Stomach (tissue), 9 donors: ENCODE results near the gene C3orf70. TPM values are rescaled to one million over a fixed set of nuclear protein-coding genes. Genes with fewer than 3 reads are reported as not detected.

Experiments used
- DNase-seq, 2 donors: peaks; one replicate each; pipeline versions ENCODE4 v3.0.0 to v3.0.0-alpha.2; 2013 to 2019
- H3K27ac ChIP-seq, 5 donors: fragments of 200-600 bp in 4 of 5; sonication (generic) in 4 of 5; one replicate each; pipeline ENCODE4 v1.5.1; 2013 to 2019; ENCODE audit warnings: mild to moderate bottlenecking in 1 of 5, moderate library complexity in 1 of 5
- H3K27me3 ChIP-seq, 3 donors: fragments of 200-600 bp; sonication (generic); one replicate each; pipeline ENCODE4 v1.5.1; 2017 to 2019; ENCODE audit warnings: mixed run types in 1 of 3
- H3K36me3 ChIP-seq, 4 donors: fragments of 200-600 bp; sonication (generic); 1 replicate in 3 of 4; 2 replicates in 1 of 4; pipeline ENCODE4 v1.5.1; 2016 to 2019
- H3K4me1 ChIP-seq, 4 donors: fragments of 200-600 bp; sonication (generic); one replicate each; pipeline ENCODE4 v1.5.1; 2016 to 2019
- H3K4me3 ChIP-seq, 4 donors: fragments of 200-600 bp; sonication (generic) in 3 of 4; one replicate each; pipeline ENCODE4 v1.5.1; 2016 to 2019; ENCODE audit warnings: mild to moderate bottlenecking in 1 of 4
- H3K9me3 ChIP-seq, 4 donors: fragments of 200-600 bp; sonication (generic); one replicate each; pipeline ENCODE4 v1.5.1; 2016 to 2019
- CTCF ChIP-seq, 7 experiments: fragments of 450-650 bp in 4 of 7; fragments of 200-600 bp in 3 of 7; sonication (generic) in 3 of 7; IDR thresholded peaks; one replicate each; pipeline ENCODE4 v1.5.1; 2016 to 2019; ENCODE audit warnings: antibody characterized with exemption in 7 of 7, control low read depth in 2 of 7, mild to moderate bottlenecking in 1 of 7
- EP300 ChIP-seq: sonication (generic); formaldehyde crosslinking; IDR thresholded peaks from one replicate; pipeline ENCODE4 v1.6.1; 2017; ENCODE audit warnings: antibody characterized with exemption
- POLR2A ChIP-seq, 4 donors: fragments of 450-650 bp; IDR thresholded peaks; one replicate each; pipeline ENCODE4 v1.6.1; 2016; ENCODE audit warnings: antibody characterized with exemption in 4 of 4, control low read depth in 2 of 4, mild to moderate bottlenecking in 1 of 4, moderate library complexity in 1 of 4
- POLR2AphosphoS5 ChIP-seq, 3 donors: sonication (generic); formaldehyde crosslinking; IDR thresholded peaks; one replicate each; pipeline ENCODE4 v1.6.1; 2016; ENCODE audit warnings: antibody characterized with exemption in 3 of 3
- WGBS, 5 donors: extraction: QIAGEN DNeasy Blood & Tissue Kit in 3 of 5; methylation state at CpG; one replicate each; pipeline versions ENCODE4 v1.1.5 to v1.1.7; 2013 to 2018; 5-methylcytosine and 5-hydroxymethylcytosine counted together
- intact Hi-C: fragments of 100-400 bp; cut with DNase I; formaldehyde crosslinking; loops from one replicate; pipeline ENCODE4 v1.15.1; 2023; ENCODE audit warnings: low total_unique reads
- polyA plus RNA-seq, 3 donors: library from polyadenylated mRNA; stranded (reverse); fragments of 200-250 nt; gene quantifications; one replicate each; pipeline ENCODE4 v1.2.3, GENCODE V29; 2013
- total RNA-seq, 5 donors: library from RNA; depleted of rRNA; stranded (reverse); fragments of >200 nt; gene quantifications; one replicate each; pipeline versions ENCODE4 v1.1.0 to v1.2.3, GENCODE V29; 2014 to 2016
- donor health status: healthy with polysubstance abuse.
- donor health status: Bipolar disorder and iron deficiency.
- donor health status: healthy.

The C3orf70 gene
- total and polyA plus RNA-seq, 8 donors: 0.92 to 33.5 (median 6.6) TPM

- intact Hi-C loops: no loop called here
- H3K4me1 ChIP-seq: no peaks in the 10 kb centered on the region
- peaks cover 0 to 14% (median 13%) of the 10 kb centered on the region in 4 donors for H3K36me3 ChIP-seq
- H3K9me3 ChIP-seq: peaks cover 6 to 32% (median 25%) of the 10 kb centered on the region in 4 donors
- H3K27ac ChIP-seq: no peak overlapping the region
- no peak for TF ChIP-seq POLR2A (IDR thresholded peaks at IDR 0.05)
- TF ChIP-seq POLR2AphosphoS5 (IDR thresholded peaks at IDR 0.05): no peak
- no peak for DNase-seq
- no peaks in the 10 kb centered on the region for H3K27me3 ChIP-seq
- H3K4me3 ChIP-seq: no peak overlapping the region
- 56 to 75% (median 71%) methylated on average over 2 of the region's 2 CpGs for WGBS, 5 donors
Observed at GRCh38 chr3:185058796-185059195, 94.1 kb downstream of the C3orf70 start.

GRCh38 chr3:185057829-185058228 lies 95.0 kb downstream of the C3orf70 start:
- TF ChIP-seq POLR2AphosphoS5 (IDR thresholded peaks at IDR 0.05): no peak
- TF ChIP-seq CTCF (IDR thresholded peaks at IDR 0.05): no peak
- no peak for TF ChIP-seq POLR2A (IDR thresholded peaks at IDR 0.05)
- TF ChIP-seq EP300: no peak
- DNase-seq: no peak
- Histone ChIP-seq H3K27me3 (no peaks in the 10 kb centered on the region), H3K9me3 (peaks cover 6 to 32% (median 25%) of the 10 kb centered on the region in 4 donors), H3K4me3 (no peak overlapping the region), H3K27ac (no peak overlapping the region), H3K4me1 (no peaks in the 10 kb centered on the region), H3K36me3 (peaks cover 6 to 24% (median 22%) of the 10 kb centered on the region in 4 donors)
- WGBS, 5 donors: 88 to 97% (median 93%) methylated on average over 1 of the region's 1 CpG
- intact Hi-C loops: no loop called here

GRCh38 chr3:185056908-185057307 lies 96.0 kb downstream of the C3orf70 start:
- peaks cover 15 to 33% (median 32%) of the 10 kb centered on the region in 4 donors for H3K36me3 ChIP-seq
- peaks cover 6 to 32% (median 25%) of the 10 kb centered on the region in 4 donors for H3K9me3 ChIP-seq
- no peaks in the 10 kb centered on the region for H3K27me3 ChIP-seq
- TF ChIP-seq POLR2A (IDR thresholded peaks at IDR 0.05): no peak
- no peak for TF ChIP-seq EP300
- TF ChIP-seq CTCF (IDR thresholded peaks at IDR 0.05): no peak
- no peak for TF ChIP-seq POLR2AphosphoS5 (IDR thresholded peaks at IDR 0.05)
- no peak for DNase-seq
- H3K27ac ChIP-seq: no peak overlapping the region
- H3K4me3 ChIP-seq: no peak overlapping the region
- whole genome bisulfite sequencing, 5 donors: 91 to 96% (median 93%) methylated on average over 2 of the region's 2 CpGs
- intact Hi-C loops: no loop called here
- no peaks in the 10 kb centered on the region for H3K4me1 ChIP-seq

GRCh38 chr3:185052631-185053030 lies 100.2 kb downstream of the C3orf70 start:
- DNase-seq: no peak
- TF ChIP-seq EP300 (no peak), POLR2A (IDR thresholded peaks at IDR 0.05) (no peak), POLR2AphosphoS5 (IDR thresholded peaks at IDR 0.05) (no peak), CTCF (IDR thresholded peaks at IDR 0.05) (no peak)
- Histone ChIP-seq H3K27ac (no peak overlapping the region), H3K4me1 (no peaks in the 10 kb centered on the region), H3K9me3 (peaks cover 0 to 22% (median 16%) of the 10 kb centered on the region in 4 donors), H3K27me3 (no peaks in the 10 kb centered on the region), H3K4me3 (no peak overlapping the region), H3K36me3 (peaks cover 54 to 76% (median 74%) of the 10 kb centered on the region in 4 donors)
- WGBS, 5 donors: 81 to 93% (median 87%) methylated on average over 6 of the region's 6 CpGs
- intact Hi-C loops: no loop called here

GRCh38 chr3:185051801-185052200 lies 101.1 kb downstream of the C3orf70 start:
- H3K36me3 ChIP-seq: peaks cover 54 to 80% (median 76%) of the 10 kb centered on the region in 4 donors
- H3K4me3 ChIP-seq: no peak overlapping the region

More at GRCh38 chr3:185051801-185052200, 101.1 kb downstream of the C3orf70 start:
- TF ChIP-seq POLR2A (IDR thresholded peaks at IDR 0.05) (no peak), EP300 (no peak), POLR2AphosphoS5 (IDR thresholded peaks at IDR 0.05) (no peak), CTCF (IDR thresholded peaks at IDR 0.05) (no peak)
- Histone ChIP-seq H3K4me1 (no peaks in the 10 kb centered on the region), H3K27ac (no peak overlapping the region), H3K9me3 (peaks cover 0 to 15% (median 10%) of the 10 kb centered on the region in 4 donors), H3K27me3 (no peaks in the 10 kb centered on the region)
- intact Hi-C loops: no loop called here
- peak in 1 of 2 donors; percentile 56 for DNase-seq
- 71 to 88% (median 82%) methylated on average over 7 to 8 of the region's 8 CpGs for WGBS, 5 donors
